ENCODE results near the gene PXK.

GRCh38 chr3:58427661-58428361 lies 95.1 kb downstream of the PXK start:
- TF ChIP-seq POLR2A (IDR thresholded peaks at IDR 0.05; ENCODE audit: low read length) (no peak), GATA1 (IDR thresholded peaks at IDR 0.05; ENCODE audit: low read depth, low read length) (no peak)

All from erythroblast (primary cell).